ENCODE measurements around the gene CPXM2. TPM values are rescaled to one million over a fixed set of nuclear protein-coding genes. Genes with fewer than 3 reads are reported as not detected.

The CPXM2 gene
- total RNA-seq, 2 donors from 2014 or later, result 1.4 to 1.9 TPM

GRCh38 chr10:123760356-123761037 lies 131.1 kb downstream of the CPXM2 start:
- H3K27ac Mint-ChIP-seq, result no peak overlapping the region
- no peaks in the 10 kb centered on the region for H3K27me3 Mint-ChIP-seq (ENCODE audit: insufficient read depth)

DNA sequence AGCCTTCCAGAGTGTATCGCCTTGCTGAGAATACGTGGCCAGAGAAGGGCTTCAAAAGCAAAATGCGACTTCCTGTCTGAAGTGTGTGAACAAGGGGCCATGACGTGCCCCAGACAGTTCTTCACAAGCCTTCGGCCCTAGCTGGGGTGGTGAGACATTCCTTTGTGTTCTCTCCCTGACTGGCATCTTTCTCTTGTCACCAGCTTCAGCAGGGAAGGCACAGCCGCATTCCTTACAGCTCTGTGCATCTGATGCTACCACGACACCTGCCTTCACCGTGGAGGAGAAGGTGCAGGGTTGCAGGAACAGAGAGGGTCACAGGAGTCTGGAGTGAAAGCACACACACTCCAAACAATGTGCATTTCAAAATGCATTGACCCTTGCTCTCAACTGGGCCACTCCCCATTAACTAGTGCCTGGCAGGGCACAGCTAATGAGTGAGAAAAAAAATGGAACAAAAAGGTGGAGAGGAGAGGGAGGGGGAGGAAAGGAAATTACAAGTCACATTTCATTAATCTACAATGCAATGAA lies 132.0 kb downstream of the CPXM2 start:
- Histone ChIP-seq H3K36me3 (ENCODE audit: control insufficient read depth, insufficient read depth, low read length) (no peaks in the 10 kb centered on the region), H3K4me1 (ENCODE audit: control insufficient read depth, insufficient read depth, low read length) (no peaks in the 10 kb centered on the region), H3K27me3 (ENCODE audit: control insufficient read depth, insufficient read depth, low read length, poor library complexity, severe bottlenecking) (no peaks in the 10 kb centered on the region), H3K27ac (ENCODE audit: low read depth, low read length) (peak overlapping the region; percentile 77), H3K9ac (ENCODE audit: extremely low read depth, low read length, poor library complexity, severe bottlenecking) (no peak overlapping the region), H3K4me3 (ENCODE audit: low read length) (no peak overlapping the region), H3K9me3 (ENCODE audit: control insufficient read depth, low read length) (no peaks in the 10 kb centered on the region)
- TF ChIP-seq CTCF (conservative IDR thresholded peaks at IDR 0.05), result no peak
- Mint-ChIP-seq H3K4me1 (peaks cover 4% of the 10 kb centered on the region), H3K27ac (no peak overlapping the region), H3K4me3 (no peak overlapping the region), H3K36me3 (ENCODE audit: low read depth) (no peaks in the 10 kb centered on the region), H3K27me3 (ENCODE audit: insufficient read depth) (no peaks in the 10 kb centered on the region), H3K9me3 (no peaks in the 10 kb centered on the region)
- peak; percentile 57 for DNase-seq
- 64 to 80% methylated on average over 4 to 8 of the region's 8 CpGs for WGBS, 2 experiments (ENCODE audit: insufficient coverage in 1 of 2, insufficient read length in 1 of 2)

More at GRCh38 chr10:123760356-123761037, 131.1 kb downstream of the CPXM2 start:
- 85 to 96% methylated on average over 7 to 10 of the region's 10 CpGs for WGBS, 2 experiments (ENCODE audit: insufficient coverage in 1 of 2, insufficient read length in 1 of 2)
- Histone ChIP-seq H3K9ac (ENCODE audit: extremely low read depth, low read length, poor library complexity, severe bottlenecking) (no peak overlapping the region), H3K9me3 (ENCODE audit: control insufficient read depth, low read length) (no peaks in the 10 kb centered on the region), H3K27ac (ENCODE audit: low read depth, low read length) (no peak overlapping the region), H3K36me3 (ENCODE audit: control insufficient read depth, insufficient read depth, low read length) (no peaks in the 10 kb centered on the region), H3K4me1 (ENCODE audit: control insufficient read depth, insufficient read depth, low read length) (no peaks in the 10 kb centered on the region), H3K4me3 (ENCODE audit: low read length) (no peak overlapping the region), H3K27me3 (ENCODE audit: control insufficient read depth, insufficient read depth, low read length, poor library complexity, severe bottlenecking) (no peaks in the 10 kb centered on the region)
- Mint-ChIP-seq H3K36me3 (ENCODE audit: low read depth) (no peaks in the 10 kb centered on the region), H3K4me1 (no peaks in the 10 kb centered on the region), H3K9me3 (no peaks in the 10 kb centered on the region), H3K4me3 (no peak overlapping the region)
- DNase-seq, result peak; percentile 12
- no peak for TF ChIP-seq CTCF (conservative IDR thresholded peaks at IDR 0.05)

- Mint-ChIP-seq H3K4me3 (no peak overlapping the region), H3K36me3 (ENCODE audit: low read depth) (no peaks in the 10 kb centered on the region), H3K27me3 (ENCODE audit: insufficient read depth) (no peaks in the 10 kb centered on the region), H3K27ac (no peak overlapping the region), H3K9me3 (no peaks in the 10 kb centered on the region), H3K4me1 (peaks cover 4% of the 10 kb centered on the region)
- H3K9me3 ChIP-seq (ENCODE audit: control insufficient read depth, low read length), result no peaks in the 10 kb centered on the region
- H3K4me3 ChIP-seq (ENCODE audit: low read length), result no peak overlapping the region
- no peaks in the 10 kb centered on the region for H3K27me3 ChIP-seq (ENCODE audit: control insufficient read depth, insufficient read depth, low read length, poor library complexity, severe bottlenecking)
- H3K4me1 ChIP-seq (ENCODE audit: control insufficient read depth, insufficient read depth, low read length), result no peaks in the 10 kb centered on the region
- WGBS, 2 experiments (ENCODE audit: insufficient coverage in 1 of 2, insufficient read length in 1 of 2), result 88 to 95% methylated on average over 5 to 7 of the region's 7 CpGs
- peak overlapping the region; percentile 77 for H3K27ac ChIP-seq (ENCODE audit: low read depth, low read length)
- no peak overlapping the region for H3K9ac ChIP-seq (ENCODE audit: extremely low read depth, low read length, poor library complexity, severe bottlenecking)
- DNase-seq, result no peak
- H3K36me3 ChIP-seq (ENCODE audit: control insufficient read depth, insufficient read depth, low read length), result no peaks in the 10 kb centered on the region
- no peak for TF ChIP-seq CTCF (conservative IDR thresholded peaks at IDR 0.05)
Observed at GRCh38 chr10:123759041-123759440, 132.6 kb downstream of the CPXM2 start.

Measured in endodermal cell (in vitro differentiated cells).